ENCODE results near the gene C4orf17. TPM values are rescaled to one million over a fixed set of nuclear protein-coding genes. Genes with fewer than 3 reads are reported as not detected.
"Not testable (repeated sequence)": the region's sequence is repeated elsewhere in the genome, so short reads cannot be mapped to it uniquely, and the experiment has no call there.

Gene C4orf17
- polyA plus RNA-seq, 1 of the 3 experiments (the other 2 are of a cell fraction) = not detected

GRCh38 chr4:99529228-99529627, 18.4 kb downstream of the C4orf17 start:
- Histone ChIP-seq H3K4me1 (ENCODE audit: control insufficient read depth in 1 of 2, insufficient read depth in 2 of 2, low read depth in 1 of 2, low read length in 1 of 2) (no peaks in the 10 kb centered on the region), H3K9me2 (no peaks in the 10 kb centered on the region), H3K4me3 (ENCODE audit: low read depth in 2 of 2, low read length in 1 of 2) (no peak overlapping the region), H2AFZ (ENCODE audit: low read depth) (no peak overlapping the region), H3K36me3 (replicated peaks in 1 of 2; ENCODE audit: control insufficient read depth in 1 of 2, insufficient read depth in 2 of 2, low read length in 1 of 2) (no peaks in the 10 kb centered on the region), H3K4me2 (no peak overlapping the region), H3K79me2 (ENCODE audit: insufficient read depth) (no peaks in the 10 kb centered on the region), H3K9ac (no peak overlapping the region), H3K27ac (ENCODE audit: low read depth in 2 of 2, low read length in 1 of 2) (no peak overlapping the region), H3K27me3 (ENCODE audit: insufficient read depth) (peaks cover 7% of the 10 kb centered on the region; the same call in 1 of the 2 replicates), H3K9me3 (no peaks in the 10 kb centered on the region), H4K20me1 (ENCODE audit: insufficient read depth) (no peaks in the 10 kb centered on the region), H3F3A (replicated peaks; ENCODE audit: insufficient read depth) (peaks cover 4% of the 10 kb centered on the region)
- no peak for TF ChIP-seq TAF1 (IDR thresholded peaks at IDR 0.05; ENCODE audit: borderline replicate concordance, low read depth, low read length)
- TF ChIP-seq MEF2A (IDR thresholded peaks at IDR 0.05; ENCODE audit: borderline replicate concordance, low read depth) = no peak
- ChIA-PET CTCF (no interaction called here), POLR2A (no interaction called here)
- DNase-seq = no peak

DNA sequence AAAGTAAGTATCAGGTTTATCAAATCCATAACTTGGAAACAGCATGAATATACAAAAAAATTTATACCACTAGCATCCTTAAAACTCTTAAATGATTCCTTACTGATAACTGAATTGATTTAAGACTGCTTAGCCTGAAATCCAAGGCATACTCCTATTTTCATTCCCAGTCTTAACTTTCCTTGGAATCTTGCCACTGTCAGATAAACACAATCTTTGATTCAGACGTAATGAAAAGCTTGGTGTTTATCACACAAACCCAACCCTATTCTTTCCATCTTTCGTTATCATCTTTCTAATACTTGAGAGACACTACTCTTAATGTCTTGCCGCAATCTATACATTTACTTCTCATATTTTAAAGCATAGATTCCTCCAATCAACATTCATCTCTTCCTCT, 19.1 kb downstream of the C4orf17 start:
- Histone ChIP-seq H3K27ac (ENCODE audit: low read depth in 2 of 2, low read length in 1 of 2) (no peak overlapping the region), H3K36me3 (replicated peaks in 1 of 2; ENCODE audit: control insufficient read depth in 1 of 2, insufficient read depth in 2 of 2, low read length in 1 of 2) (no peaks in the 10 kb centered on the region), H3K9me2 (no peaks in the 10 kb centered on the region), H3K27me3 (ENCODE audit: insufficient read depth) (peaks cover 7% of the 10 kb centered on the region; the same call in 1 of the 2 replicates), H4K20me1 (ENCODE audit: insufficient read depth) (no peaks in the 10 kb centered on the region), H3K9me3 (no peaks in the 10 kb centered on the region), H3F3A (replicated peaks; ENCODE audit: insufficient read depth) (peaks cover 4% of the 10 kb centered on the region), H3K79me2 (ENCODE audit: insufficient read depth) (no peaks in the 10 kb centered on the region), H3K9ac (no peak overlapping the region), H3K4me1 (ENCODE audit: control insufficient read depth in 1 of 2, insufficient read depth in 2 of 2, low read depth in 1 of 2, low read length in 1 of 2) (no peaks in the 10 kb centered on the region), H3K4me2 (no peak overlapping the region), H2AFZ (ENCODE audit: low read depth) (no peak overlapping the region), H3K4me3 (ENCODE audit: low read depth in 2 of 2, low read length in 1 of 2) (no peak overlapping the region)
- TF ChIP-seq EZH2phosphoT487 (IDR thresholded peaks at IDR 0.05; ENCODE audit: borderline replicate concordance, low read depth) = no peak
- TF ChIP-seq GATA2 (CRISPR knock-in tag; IDR thresholded peaks at IDR 0.05) = no peak
- TF ChIP-seq, protein P1, sequence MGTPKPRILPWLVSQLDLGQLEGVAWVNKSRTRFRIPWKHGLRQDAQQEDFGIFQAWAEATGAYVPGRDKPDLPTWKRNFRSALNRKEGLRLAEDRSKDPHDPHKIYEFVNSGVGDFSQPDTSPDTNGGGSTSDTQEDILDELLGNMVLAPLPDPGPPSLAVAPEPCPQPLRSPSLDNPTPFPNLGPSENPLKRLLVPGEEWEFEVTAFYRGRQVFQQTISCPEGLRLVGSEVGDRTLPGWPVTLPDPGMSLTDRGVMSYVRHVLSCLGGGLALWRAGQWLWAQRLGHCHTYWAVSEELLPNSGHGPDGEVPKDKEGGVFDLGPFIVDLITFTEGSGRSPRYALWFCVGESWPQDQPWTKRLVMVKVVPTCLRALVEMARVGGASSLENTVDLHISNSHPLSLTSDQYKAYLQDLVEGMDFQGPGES (IDR thresholded peaks at IDR 0.05; ENCODE audit: low read depth, low read length) = no peak
- no peak for TF ChIP-seq EP300 (IDR thresholded peaks at IDR 0.05; ENCODE audit: borderline replicate concordance in 1 of 2, low read depth in 1 of 2, low read length in 1 of 2)
- no peak for TF ChIP-seq RAD21 (IDR thresholded peaks at IDR 0.05; ENCODE audit: low read length)
- no peak for TF ChIP-seq REST (IDR thresholded peaks at IDR 0.05; ENCODE audit: low read depth, low read length)
- TF ChIP-seq RXRA (IDR thresholded peaks at IDR 0.05; ENCODE audit: borderline replicate concordance, low read depth) = no peak
- TF ChIP-seq SIN3A (IDR thresholded peaks at IDR 0.05; ENCODE audit: borderline replicate concordance, low read depth, low read length) = no peak
- no peak for TF ChIP-seq NFIC (IDR thresholded peaks at IDR 0.05; ENCODE audit: borderline replicate concordance)
- TF ChIP-seq MEF2A (IDR thresholded peaks at IDR 0.05; ENCODE audit: borderline replicate concordance, low read depth) = no peak
- no peak for TF ChIP-seq TAF1 (IDR thresholded peaks at IDR 0.05; ENCODE audit: borderline replicate concordance, low read depth, low read length)
- no peak for TF ChIP-seq NRF1 (IDR thresholded peaks at IDR 0.05; ENCODE audit: low read depth, low read length)
- no peak for TF ChIP-seq TCF12 (IDR thresholded peaks at IDR 0.05)
- TF ChIP-seq, protein P2, sequence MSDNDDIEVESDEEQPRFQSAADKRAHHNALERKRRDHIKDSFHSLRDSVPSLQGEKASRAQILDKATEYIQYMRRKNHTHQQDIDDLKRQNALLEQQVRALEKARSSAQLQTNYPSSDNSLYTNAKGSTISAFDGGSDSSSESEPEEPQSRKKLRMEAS (IDR thresholded peaks at IDR 0.05; ENCODE audit: low read depth) = no peak
- TF ChIP-seq FOXM1 (IDR thresholded peaks at IDR 0.05; ENCODE audit: low read depth) = no peak
- no peak for TF ChIP-seq MXI1 (IDR thresholded peaks at IDR 0.05; ENCODE audit: low read depth, low read length)
- TF ChIP-seq JUND (IDR thresholded peaks at IDR 0.05) = no peak
- ChIA-PET POLR2A (no interaction called here), CTCF (interaction anchor here (0.8 to 1.5 kb wide), 2 partner anchors 19 to 276 kb away, joined by 3 to 4 read pairs; partner anchors contain the start of gene C4orf17)
- 43% methylated on average over 3 of the region's 3 CpGs for WGBS (ENCODE audit: low lambda C conversion rate)
- no peak for DNase-seq

- H3K27me3 ChIP-seq (ENCODE audit: insufficient read depth); H3K9me3 ChIP-seq; CTCF ChIA-PET; H3K27ac ChIP-seq (ENCODE audit: low read depth in 2 of 2, low read length in 1 of 2); H3K4me2 ChIP-seq; H3K36me3 ChIP-seq (replicated peaks in 1 of 2; ENCODE audit: control insufficient read depth in 1 of 2, insufficient read depth in 2 of 2, low read length in 1 of 2); H2AFZ ChIP-seq (ENCODE audit: low read depth); H3K9ac ChIP-seq; H3K79me2 ChIP-seq (ENCODE audit: insufficient read depth); H3K4me1 ChIP-seq (ENCODE audit: control insufficient read depth in 1 of 2, insufficient read depth in 2 of 2, low read depth in 1 of 2, low read length in 1 of 2); H3K4me3 ChIP-seq (ENCODE audit: low read depth in 2 of 2, low read length in 1 of 2); H4K20me1 ChIP-seq (ENCODE audit: insufficient read depth); H3K9me2 ChIP-seq; POLR2A ChIA-PET; DNase-seq; H3F3A ChIP-seq (replicated peaks; ENCODE audit: insufficient read depth): not testable (repeated sequence)
- 55% methylated on average over 3 of the region's 3 CpGs for WGBS (ENCODE audit: low lambda C conversion rate)
Measured at GRCh38 chr4:99534699-99535098, 23.9 kb downstream of the C4orf17 start.

All from SK-N-SH (cell line).